Endothelial cell of umbilical vein (primary cell): Measurements from ENCODE around the gene ZBTB40. TPM values are rescaled to one million over a fixed set of nuclear protein-coding genes. Genes with fewer than 3 reads are reported as not detected.

Source experiments
- BruUV-seq: library from RNA; stranded (reverse); fragments of 400-500 nt; replicated peaks from 2 replicates; lab custom pipeline; 2021; lab: Mats Ljungman, UMichigan
- CTCF ChIA-PET: fragments of 300-600, 350-600 bp; sonication (Branson Sonifier 250); formaldehyde crosslinking; loops from one replicate; lab custom pipeline; 2021; ENCODE audit warnings: antibody characterized with exemption, inconsistent platforms; lab: Charles Lee
- POLR2A ChIA-PET: fragments of 300-600, 350-600 bp; sonication (Branson Sonifier 250); formaldehyde crosslinking; loops from one replicate; lab custom pipeline; 2021; ENCODE audit warnings: antibody characterized with exemption, inconsistent platforms; lab: Charles Lee
- DNase-seq: peaks from one replicate; pipeline ENCODE4 v3.0.0-alpha.2; 2011; ENCODE audit warnings: low read depth, low spot score
- FAIRE-seq: peaks from 2 replicates; lab custom pipeline; 2011; peaks lifted over from hg19 to GRCh38; lab: Jason Lieb, UNC
- H2AFZ ChIP-seq: 2 replicates; pipeline ENCODE4 v1.6.0; 2012; ENCODE audit warnings: low read depth, low read length, control low read depth, inconsistent platforms
- H3K27ac ChIP-seq: 2 replicates; pipeline ENCODE4 v1.5.1; 2011; ENCODE audit warnings: low read depth, mild to moderate bottlenecking, control low read depth, low read length, moderate library complexity; ENCODE audit not compliant: insufficient read depth
- H3K27me3 ChIP-seq, 2 experiments: 2 replicates each; pipeline versions ENCODE4 v1.6.0 to v1.6.1; 2011; ENCODE audit warnings: low read length in 2 of 2, mixed read lengths in 1 of 2; ENCODE audit not compliant: control insufficient read depth in 2 of 2, insufficient read depth in 2 of 2
- H3K36me3 ChIP-seq, 2 experiments: 2 replicates in 1 of 2; 3 replicates in 1 of 2; pipeline ENCODE4 v1.5.1; 2011; ENCODE audit warnings: low read length in 2 of 2, mild to moderate bottlenecking in 1 of 2, moderate library complexity in 1 of 2; ENCODE audit not compliant: control insufficient read depth in 2 of 2, insufficient read depth in 2 of 2; ENCODE audit errors: extremely low read depth in 1 of 2
- H3K4me1 ChIP-seq: 3 replicates; pipeline ENCODE4 v1.5.1; 2011; ENCODE audit warnings: mild to moderate bottlenecking, low read length; ENCODE audit not compliant: control insufficient read depth, insufficient read depth; ENCODE audit errors: extremely low read depth
- H3K4me2 ChIP-seq: 2 replicates; pipeline ENCODE4 v1.6.1; 2011; ENCODE audit warnings: low read length, control low read depth, mixed read lengths; ENCODE audit not compliant: insufficient read depth
- H3K4me3 ChIP-seq, 3 experiments: fragments of 200-600 bp in 1 of 3; sonication (generic), shearing (Covaris generic) in 1 of 3; replicated peaks in 1 of 3; 2 replicates each; pipeline ENCODE4 v1.5.1; 2011 to 2016; ENCODE audit warnings: control low read depth in 3 of 3, low read length in 3 of 3, mild to moderate bottlenecking in 2 of 3, inconsistent platforms in 1 of 3, low read depth in 1 of 3, moderate library complexity in 1 of 3; ENCODE audit not compliant: insufficient read depth in 1 of 3
- H3K79me2 ChIP-seq: 2 replicates; pipeline ENCODE4 v1.6.0; 2012; ENCODE audit warnings: low read length, inconsistent platforms; ENCODE audit not compliant: control insufficient read depth, insufficient read depth
- H3K9ac ChIP-seq: replicated peaks from 2 replicates; pipeline ENCODE3; 2011; ENCODE audit warnings: low read length, control low read depth; ENCODE audit not compliant: insufficient read depth; ENCODE audit errors: extremely low read depth
- H3K9me1 ChIP-seq: replicated peaks from 3 replicates; pipeline ENCODE4 v1.6.0; 2011; ENCODE audit warnings: mild to moderate bottlenecking, low read length; ENCODE audit not compliant: control insufficient read depth, insufficient read depth; ENCODE audit errors: extremely low read depth
- H3K9me3 ChIP-seq: replicated peaks from 2 replicates; pipeline ENCODE4 v1.5.1; 2012; ENCODE audit warnings: low read length, inconsistent platforms; ENCODE audit not compliant: control insufficient read depth, insufficient read depth
- H4K20me1 ChIP-seq: replicated peaks from 2 replicates; pipeline ENCODE3; 2011; ENCODE audit warnings: mild to moderate bottlenecking, low read length; ENCODE audit not compliant: control insufficient read depth, insufficient read depth; ENCODE audit errors: extremely low read depth
- EZH2 ChIP-seq: IDR thresholded peaks from 2 replicates; pipeline ENCODE4 v1.6.1; 2012; ENCODE audit warnings: borderline replicate concordance, low read depth, mild to moderate bottlenecking, moderate library complexity, low read length, inconsistent platforms; ENCODE audit not compliant: severe bottlenecking
- FOS ChIP-seq: IDR thresholded peaks from 2 replicates; pipeline ENCODE4 v1.6.1; 2011; ENCODE audit warnings: mild to moderate bottlenecking, low read length, moderate library complexity, borderline replicate concordance; ENCODE audit not compliant: insufficient read depth
- GATA2 ChIP-seq: IDR thresholded peaks from 2 replicates; pipeline ENCODE4 v1.7.0; 2011; ENCODE audit warnings: low read depth, mild to moderate bottlenecking, moderate library complexity, mixed read lengths, low read length; ENCODE audit not compliant: insufficient read length, insufficient read depth
- JUN ChIP-seq: IDR thresholded peaks from 2 replicates; pipeline ENCODE4 v1.6.1; 2011; ENCODE audit warnings: borderline replicate concordance, low read depth; ENCODE audit not compliant: insufficient read length, insufficient read depth
- MYC ChIP-seq: IDR thresholded peaks from one replicate; pipeline ENCODE4 v1.6.1; 2011; ENCODE audit warnings: mild to moderate bottlenecking, low read depth, low read length
- POLR2A ChIP-seq: IDR thresholded peaks from 2 replicates; pipeline ENCODE4 v1.6.1; 2012; ENCODE audit warnings: low read depth, mild to moderate bottlenecking, control low read depth, low read length
- POLR2AphosphoS5 ChIP-seq: IDR thresholded peaks from 2 replicates; pipeline ENCODE4 v1.6.1; 2012; ENCODE audit warnings: low read depth, mild to moderate bottlenecking, control low read depth, low read length, moderate library complexity; ENCODE audit not compliant: insufficient read depth
- dilution Hi-C: fragments of 300-500 bp; cut with MboI; formaldehyde crosslinking; loops from one replicate; pipeline ENCODE4 v1.15.0; 2019; ENCODE audit warnings: low sequenced_read_pairs; ENCODE audit not compliant: extremely low pct_ligation_motif_present
- intact Hi-C: fragments of 100-400 bp; cut with micrococcal nuclease; formaldehyde crosslinking; loops from one replicate; pipeline ENCODE4 v1.10.0; 2022
- polyA plus RNA-seq, 4 experiments: library from polyadenylated mRNA; depleted of rRNA in 3 of 4; stranded (reverse) in 3 of 4; unstranded in 1 of 4; fragments of >200 nt; gene quantifications; 2 replicates each; pipeline versions ENCODE4 v1.2.1 to v1.2.3, GENCODE V29; 2011 to 2012; ENCODE audit warnings: missing spikeins in 1 of 4
- total RNA-seq: library from RNA; stranded (reverse); gene quantifications from 2 replicates; pipeline ENCODE4 v1.2.3, GENCODE V29; 2021
- TF ChIP-seq, protein P1 (sequence below): IDR thresholded peaks from 2 replicates; pipeline ENCODE4 v1.6.1; 2011; ENCODE audit not compliant: insufficient read depth, insufficient read length
- TF ChIP-seq, protein P2 (sequence below), 2 donors: IDR thresholded peaks; 1 replicate in 1 of 2; 2 replicates in 1 of 2; pipeline ENCODE4 v1.5.1; 2011; ENCODE audit warnings: low read length in 2 of 2, mild to moderate bottlenecking in 2 of 2, moderate library complexity in 2 of 2, control low read depth in 1 of 2, inconsistent platforms in 1 of 2, low read depth in 1 of 2; ENCODE audit not compliant: insufficient read depth in 1 of 2; ENCODE audit errors: extremely low read depth in 1 of 2

The ZBTB40 gene
- total and polyA plus RNA-seq, 2 donors (not counting 3 experiments of a cell fraction or from before 2014, with no cell fraction given) = 12.3 to 21.3 TPM

DNA sequence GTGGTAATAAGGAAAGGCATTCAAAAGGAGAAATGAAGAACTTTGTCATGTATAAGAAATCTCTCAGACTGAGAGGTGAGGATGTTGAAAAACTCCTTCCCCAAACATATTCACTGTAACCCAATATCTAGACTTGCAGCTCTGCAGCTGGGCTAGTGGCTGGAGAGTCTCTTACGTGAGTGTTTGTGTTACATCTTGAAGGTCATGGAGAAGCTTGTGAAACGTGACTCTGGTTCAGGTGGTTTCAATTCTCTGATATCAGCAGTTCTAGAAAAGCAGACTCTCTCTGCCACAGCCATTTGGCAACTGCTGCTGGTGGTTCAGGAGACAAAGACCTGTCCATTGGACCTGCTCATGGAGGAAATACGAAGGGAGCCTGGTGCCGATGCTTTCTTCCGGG, 56.7 kb downstream of the ZBTB40 start:
- dilution Hi-C loops = no loop called here
- Histone ChIP-seq H4K20me1 (no peaks in the 10 kb centered on the region), H3K27ac (no peak overlapping the region), H3K9me3 (no peaks in the 10 kb centered on the region), H3K9me1 (no peaks in the 10 kb centered on the region), H3K9ac (no peak overlapping the region), H2AFZ (no peak overlapping the region), H3K27me3 (no peaks in the 10 kb centered on the region), H3K4me2 (no peak overlapping the region), H3K4me3 (no peak overlapping the region), H3K79me2 (no peaks in the 10 kb centered on the region), H3K4me1 (no peaks in the 10 kb centered on the region), H3K36me3 (peaks cover 8 to 11% of the 10 kb centered on the region in 2 experiments)
- FAIRE-seq (no peak), DNase-seq (no peak)
- CTCF ChIA-PET = no interaction called here
- intact Hi-C loops = no loop called here
- BruUV-seq = no TSS peak
- no peak for TF ChIP-seq EZH2
- TF ChIP-seq, protein P1, sequence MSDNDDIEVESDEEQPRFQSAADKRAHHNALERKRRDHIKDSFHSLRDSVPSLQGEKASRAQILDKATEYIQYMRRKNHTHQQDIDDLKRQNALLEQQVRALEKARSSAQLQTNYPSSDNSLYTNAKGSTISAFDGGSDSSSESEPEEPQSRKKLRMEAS = no peak
- TF ChIP-seq FOS = no peak
- POLR2A ChIA-PET = no interaction called here

DNA sequence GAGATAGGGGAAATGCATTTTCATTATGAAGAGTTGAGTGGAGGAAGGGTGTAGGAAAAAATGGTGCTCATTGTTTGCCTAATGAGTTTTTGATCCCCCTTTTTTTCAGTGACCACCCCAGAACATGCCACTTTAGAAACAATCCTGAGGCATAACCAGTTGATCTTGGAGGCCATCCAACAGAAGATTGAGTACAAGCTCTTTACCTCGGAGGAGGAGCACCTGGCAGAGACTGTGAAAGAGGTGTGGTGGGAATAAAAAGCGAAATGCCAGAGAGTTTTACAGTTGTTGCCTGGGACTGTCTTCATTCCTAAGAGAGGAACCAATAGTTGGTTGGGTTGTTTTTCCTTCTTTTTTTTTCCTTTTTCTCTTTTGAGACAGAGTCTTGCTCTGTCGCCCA, 57.3 kb downstream of the ZBTB40 start:
- no peak overlapping the region for H3K4me2 ChIP-seq
- no peaks in the 10 kb centered on the region for H3K9me1 ChIP-seq
- H3K27ac ChIP-seq = no peak overlapping the region
- no peaks in the 10 kb centered on the region for H3K79me2 ChIP-seq
- no peak overlapping the region for H2AFZ ChIP-seq
- BruUV-seq = no TSS peak
- H3K4me1 ChIP-seq = no peaks in the 10 kb centered on the region
- intact Hi-C loops (no loop called here), dilution Hi-C loops (no loop called here)
- no peak overlapping the region for H3K4me3 ChIP-seq
- CTCF ChIA-PET = interaction anchor here (2.2 kb wide), 1 partner anchor 10 kb away, joined by 6 read pairs; no protein-coding TSS in a partner anchor
- POLR2A ChIA-PET = no interaction called here
- no peak overlapping the region for H3K9ac ChIP-seq
- peaks cover 8 to 11% of the 10 kb centered on the region in 2 experiments for H3K36me3 ChIP-seq
- TF ChIP-seq, protein P1 = no peak
- TF ChIP-seq FOS (no peak), POLR2A (no peak), GATA2 (no peak), JUN (no peak), POLR2AphosphoS5 (no peak), EZH2 (no peak), MYC (no peak)
- TF ChIP-seq, protein P2, sequence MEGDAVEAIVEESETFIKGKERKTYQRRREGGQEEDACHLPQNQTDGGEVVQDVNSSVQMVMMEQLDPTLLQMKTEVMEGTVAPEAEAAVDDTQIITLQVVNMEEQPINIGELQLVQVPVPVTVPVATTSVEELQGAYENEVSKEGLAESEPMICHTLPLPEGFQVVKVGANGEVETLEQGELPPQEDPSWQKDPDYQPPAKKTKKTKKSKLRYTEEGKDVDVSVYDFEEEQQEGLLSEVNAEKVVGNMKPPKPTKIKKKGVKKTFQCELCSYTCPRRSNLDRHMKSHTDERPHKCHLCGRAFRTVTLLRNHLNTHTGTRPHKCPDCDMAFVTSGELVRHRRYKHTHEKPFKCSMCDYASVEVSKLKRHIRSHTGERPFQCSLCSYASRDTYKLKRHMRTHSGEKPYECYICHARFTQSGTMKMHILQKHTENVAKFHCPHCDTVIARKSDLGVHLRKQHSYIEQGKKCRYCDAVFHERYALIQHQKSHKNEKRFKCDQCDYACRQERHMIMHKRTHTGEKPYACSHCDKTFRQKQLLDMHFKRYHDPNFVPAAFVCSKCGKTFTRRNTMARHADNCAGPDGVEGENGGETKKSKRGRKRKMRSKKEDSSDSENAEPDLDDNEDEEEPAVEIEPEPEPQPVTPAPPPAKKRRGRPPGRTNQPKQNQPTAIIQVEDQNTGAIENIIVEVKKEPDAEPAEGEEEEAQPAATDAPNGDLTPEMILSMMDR (IDR thresholded peaks at IDR 0.05; ENCODE audit: extremely low read depth in 1 of 2, insufficient read depth in 1 of 2, low read depth in 1 of 2, low read length in 2 of 2) = no peak
- no peak for DNase-seq
- no peak for FAIRE-seq
- no peaks in the 10 kb centered on the region for H3K9me3 ChIP-seq
- H3K27me3 ChIP-seq = no peaks in the 10 kb centered on the region
- no peaks in the 10 kb centered on the region for H4K20me1 ChIP-seq
